T47D (cell line): Measurements from ENCODE around the gene HNF4A.
A peak's percentile ranks its signal among the peaks of the same experiment; 100 is the strongest.

Source experiments
- DNase-seq, 2 experiments: peaks; one replicate each; pipeline versions ENCODE4 v3.0.0 to v3.0.0-alpha.2; 2011 to 2012; ENCODE audit warnings: low read depth in 1 of 2, low spot score in 1 of 2
- JUND ChIP-seq: IDR thresholded peaks from 2 replicates; pipeline ENCODE4 v1.6.1; 2012; ENCODE audit warnings: low read depth
- in situ Hi-C: cut with HindIII; loops from 2 replicates; pipeline ENCODE4 v1.10.0; 2016; ENCODE audit warnings: low sequenced_read_pairs, low pct_unique_long_range_greater_than_20kb

Gene HNF4A

DNA sequence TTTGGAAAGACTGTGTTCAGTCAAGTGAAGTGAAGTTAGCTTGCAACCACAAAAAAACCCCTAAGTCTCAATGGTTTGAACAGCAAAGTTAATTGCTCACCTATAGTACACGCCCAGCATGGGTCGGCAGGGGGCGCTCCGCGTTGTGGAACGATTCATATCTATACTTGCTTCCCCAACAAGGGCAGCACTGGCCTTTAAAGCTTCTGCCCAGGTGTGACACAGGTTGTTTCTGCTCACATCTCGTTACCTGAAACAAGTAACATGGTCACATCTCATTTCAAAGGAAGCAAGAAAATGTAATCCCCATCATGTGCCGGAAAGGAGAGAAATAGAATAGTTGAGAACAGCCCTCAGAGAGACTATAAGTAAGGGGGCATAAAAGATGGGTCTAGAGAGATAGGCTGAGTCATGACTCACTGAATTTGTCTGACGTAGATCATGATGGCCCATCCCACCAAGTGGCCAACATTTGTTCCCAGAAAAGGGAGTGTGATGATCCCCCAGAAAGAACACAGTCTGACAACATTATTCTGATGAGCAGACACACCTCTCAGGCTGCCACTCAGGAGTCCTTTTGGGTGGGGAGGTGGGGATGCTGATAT is 29.0 kb downstream of the HNF4A start:
- peak in 1 of 2 experiments; percentile 77 for DNase-seq
- in situ Hi-C loops = no loop called here
- TF ChIP-seq JUND = no peak

DNA sequence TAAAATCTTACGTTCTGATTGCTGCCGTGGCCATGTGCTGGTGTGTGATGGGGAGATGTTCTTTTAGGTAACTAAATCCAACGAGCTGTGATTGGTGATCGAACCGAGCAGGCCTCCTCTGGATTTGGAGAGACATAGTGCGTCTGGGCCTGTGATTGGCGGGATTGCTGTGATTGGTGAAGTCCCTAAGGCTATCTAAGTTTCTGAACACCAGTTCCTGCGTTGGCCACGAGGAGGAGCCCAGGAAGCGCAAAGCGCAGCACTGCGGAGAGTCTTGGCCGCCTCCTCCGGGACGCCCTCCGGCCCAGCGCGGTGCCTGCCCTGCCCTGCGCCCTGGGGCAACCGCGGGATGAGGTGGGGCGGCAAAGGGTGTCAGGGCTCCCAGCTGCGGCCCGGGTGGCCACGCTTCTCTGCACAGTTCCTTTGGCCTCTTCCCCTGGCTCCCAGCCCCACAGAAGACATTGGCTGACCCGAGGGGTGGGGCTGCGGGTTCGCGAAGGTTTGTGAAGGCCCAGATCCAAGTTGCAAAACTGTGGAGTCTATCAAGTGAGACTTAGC is 33.0 kb downstream of the HNF4A start:
- DNase-seq = peak; percentile 60 to 80
- in situ Hi-C loops = no loop called here
- TF ChIP-seq JUND = no peak

DNA sequence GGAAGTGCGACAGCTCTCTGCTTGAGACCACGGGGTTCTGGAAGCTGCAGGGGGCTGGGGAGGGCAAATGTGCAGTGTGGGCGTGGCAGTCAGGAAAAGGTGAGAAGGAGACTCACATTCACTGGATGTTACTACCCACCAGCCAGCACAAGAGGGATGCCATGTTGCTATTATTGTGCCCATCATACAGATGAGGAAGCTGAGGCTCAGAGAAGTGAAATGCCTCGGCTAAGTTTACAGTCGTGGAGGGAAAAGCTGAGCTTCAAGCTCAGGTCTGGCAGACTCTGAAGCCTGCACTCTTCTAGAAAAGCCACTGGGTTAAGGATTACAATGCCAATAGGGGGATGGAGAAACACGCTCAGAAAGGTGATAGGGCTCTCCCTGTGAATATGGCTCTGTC is 34.4 kb downstream of the HNF4A start:
- TF ChIP-seq JUND = no peak
- in situ Hi-C loops = no loop called here
- no peak for DNase-seq

DNA sequence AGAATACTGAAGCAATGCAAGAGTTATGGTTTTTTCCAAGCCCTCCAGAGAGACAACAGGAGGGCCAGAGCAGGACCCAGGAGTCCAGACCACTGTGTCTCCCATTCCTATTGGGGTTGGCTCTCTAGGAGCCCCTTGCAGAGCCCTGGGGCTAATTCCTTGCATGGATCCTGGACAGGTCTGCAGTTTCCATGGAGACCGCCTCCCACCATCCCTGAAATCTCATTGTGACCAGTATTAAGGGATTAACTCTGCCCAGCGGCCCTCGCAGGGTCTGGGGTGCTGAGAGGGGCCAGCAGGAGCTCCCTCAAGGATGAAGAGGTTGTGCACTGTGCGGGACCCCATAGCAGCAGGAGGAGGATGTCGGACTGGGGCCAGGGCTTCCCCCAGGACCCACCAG is 34.8 kb downstream of the HNF4A start:
- TF ChIP-seq JUND = no peak
- DNase-seq = no peak
- in situ Hi-C loops = no loop called here

DNA sequence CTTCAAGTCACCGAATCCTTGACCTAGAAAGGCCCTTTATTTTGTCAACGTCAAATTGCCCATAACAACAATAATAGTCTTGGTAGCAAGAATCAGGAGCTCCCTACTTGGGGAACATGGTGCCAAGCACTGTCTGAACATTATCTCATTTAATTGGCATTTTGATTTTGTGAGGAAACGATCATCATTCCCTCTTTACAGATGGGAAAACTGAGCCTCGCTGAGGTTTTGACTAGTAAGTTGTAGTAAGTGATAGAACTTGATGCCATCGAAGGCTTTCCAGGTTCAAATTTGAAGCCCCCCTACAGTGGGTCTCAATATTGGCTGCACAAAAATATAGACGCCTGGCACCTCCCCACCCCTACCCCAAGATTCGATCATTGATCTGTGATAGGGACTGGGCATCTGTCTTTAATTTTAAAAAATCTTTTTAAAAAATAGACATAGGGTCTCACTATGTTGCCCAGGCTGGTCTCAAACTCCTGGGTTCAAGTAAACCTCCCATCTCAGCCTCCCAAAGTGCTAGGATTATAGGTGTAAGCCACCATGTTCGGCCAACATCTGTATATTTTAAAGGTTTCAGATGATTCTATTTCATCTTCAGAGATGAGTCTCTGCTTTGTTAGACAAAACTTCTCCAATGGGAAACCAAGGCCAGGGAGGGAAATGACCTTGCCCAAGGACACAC is 36.7 kb downstream of the HNF4A start:
- in situ Hi-C loops = no loop called here
- no peak for DNase-seq
- TF ChIP-seq JUND = no peak

DNA sequence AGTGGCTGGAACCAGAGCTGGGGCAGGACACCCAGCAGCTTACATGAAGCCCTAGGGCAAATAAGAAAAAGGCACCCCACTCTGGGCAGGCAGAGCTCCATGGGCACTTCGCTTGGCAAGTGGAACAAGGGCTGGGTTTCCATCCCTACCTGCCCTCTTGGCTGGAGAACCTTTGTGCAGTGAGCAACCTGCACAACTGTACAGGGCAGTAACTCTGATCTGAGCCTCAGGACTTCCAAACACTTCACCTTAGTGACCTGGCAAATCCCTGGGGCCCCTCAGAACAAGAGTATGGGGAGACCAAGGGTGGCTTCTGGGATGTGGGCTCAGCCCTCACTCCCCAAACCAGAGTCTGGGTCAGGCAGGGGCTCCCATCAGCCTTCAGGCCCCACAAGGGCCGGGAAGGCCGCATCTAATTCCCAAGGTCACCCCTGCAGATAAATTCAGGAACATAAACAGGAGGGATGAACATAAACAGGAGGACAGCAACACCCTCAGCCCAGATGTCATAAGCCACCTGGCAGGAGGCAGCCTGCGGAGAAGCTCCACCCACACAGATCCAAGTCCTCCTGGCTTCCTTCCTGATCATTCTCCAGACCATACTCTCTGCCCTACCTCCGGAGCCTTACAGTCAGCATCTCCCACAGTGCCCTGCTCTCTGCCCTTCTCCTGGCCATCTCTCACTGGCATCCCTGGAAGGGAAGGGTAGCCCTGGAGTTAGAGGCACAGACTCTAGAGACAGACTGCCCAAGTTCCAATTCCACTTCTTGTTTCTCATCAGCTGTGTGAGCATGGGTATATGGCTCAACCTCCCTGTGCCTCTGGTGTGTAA is 37.5 kb downstream of the HNF4A start:
- in situ Hi-C loops = no loop called here

DNA sequence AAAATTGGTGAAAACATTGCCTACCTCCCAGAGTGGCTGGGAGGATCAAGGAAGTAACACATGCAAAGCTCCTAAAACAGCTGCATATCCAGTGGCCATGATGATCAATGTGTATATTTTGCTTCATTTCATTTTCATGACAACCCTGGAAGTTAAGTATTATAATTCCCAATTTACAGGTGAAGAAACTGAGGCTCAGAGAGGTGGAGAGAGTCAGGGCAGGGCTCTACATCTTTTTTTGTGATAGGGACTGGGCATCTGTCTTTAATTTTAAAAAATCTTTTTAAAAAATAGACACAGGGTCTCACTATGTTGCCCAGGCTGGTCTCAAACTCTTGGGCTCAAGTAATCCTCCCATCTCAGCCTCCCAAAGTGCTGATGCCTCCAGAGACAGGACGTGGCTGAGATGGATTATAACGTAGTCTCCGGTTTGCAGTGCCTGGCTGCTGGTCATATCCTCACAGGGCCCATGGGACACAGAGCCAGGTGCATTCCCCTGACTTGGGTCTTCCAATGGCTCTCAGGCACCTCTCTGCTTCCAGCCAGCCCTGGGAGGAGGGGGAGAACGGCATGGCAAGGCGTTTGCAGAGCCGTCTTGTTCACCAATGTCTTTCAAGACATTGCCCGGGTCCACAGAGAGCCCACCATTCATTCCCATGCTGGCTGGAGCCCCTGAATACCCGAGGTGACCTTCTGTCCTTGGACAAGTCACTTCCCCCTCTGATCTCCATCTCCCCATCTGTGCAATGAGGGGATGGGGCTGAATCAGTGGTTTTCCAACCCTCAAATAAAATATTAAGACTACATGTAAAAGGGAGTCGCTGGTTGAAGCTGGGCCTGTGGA is 38.3 kb downstream of the HNF4A start:
- no peak for DNase-seq
- in situ Hi-C loops = no loop called here
- no peak for TF ChIP-seq JUND

More for the DNA sequence above, 37.5 kb downstream of the HNF4A start:
- TF ChIP-seq JUND = no peak
- no peak for DNase-seq

DNA sequence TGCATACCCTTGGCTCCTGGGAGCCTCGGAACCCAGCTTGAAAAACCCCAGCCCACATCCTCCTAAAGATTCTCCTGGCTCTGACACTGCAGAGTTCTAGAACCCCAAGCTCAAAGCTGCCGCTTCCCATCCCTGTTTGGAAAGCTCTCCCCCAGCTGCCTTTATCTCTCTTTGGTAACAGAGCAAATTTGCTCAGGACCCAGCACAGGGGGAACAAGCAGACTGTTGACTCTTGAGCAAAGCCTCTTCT is 38.9 kb downstream of the HNF4A start:
- in situ Hi-C loops = no loop called here

DNA sequence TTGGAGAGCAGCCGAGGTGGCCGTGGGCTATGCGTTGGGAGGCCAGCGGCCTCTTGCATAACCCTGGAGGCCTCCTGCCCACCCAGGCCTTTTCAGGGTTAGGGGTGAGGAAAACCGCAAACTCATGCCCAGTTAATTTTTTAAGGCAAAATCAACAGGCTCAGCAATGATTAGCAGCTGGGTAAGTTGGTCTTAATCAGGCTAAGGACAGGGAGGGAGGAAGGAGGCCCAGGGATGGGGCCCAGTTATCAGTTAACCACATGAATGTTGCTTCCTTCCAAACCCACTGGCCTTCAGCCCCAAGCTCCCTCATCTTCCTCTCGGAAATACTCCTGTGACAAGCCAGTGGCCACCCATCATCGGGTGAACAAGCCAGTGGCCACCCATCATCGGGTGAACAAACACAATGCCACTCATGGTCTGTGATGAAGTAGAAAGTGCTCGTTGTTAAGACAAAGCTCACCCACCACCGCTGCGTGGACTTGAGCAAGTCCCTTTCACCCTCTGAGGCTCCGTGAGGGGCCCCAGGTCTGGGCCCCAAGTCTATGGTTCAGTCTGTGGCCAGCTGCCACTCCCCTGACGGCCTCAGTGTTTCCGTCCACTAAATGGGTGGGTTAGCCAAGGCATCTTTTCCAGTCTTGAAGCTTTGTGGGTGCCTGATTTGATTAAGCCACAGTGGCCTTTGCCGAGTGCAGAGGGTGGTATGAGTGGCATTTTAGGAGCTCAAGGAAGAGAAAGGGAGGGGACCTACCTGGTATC is 39.4 kb downstream of the HNF4A start:
- no peak for DNase-seq
- in situ Hi-C loops = no loop called here
- TF ChIP-seq JUND = no peak

More for the DNA sequence above, 38.9 kb downstream of the HNF4A start:
- no peak for DNase-seq
- TF ChIP-seq JUND = no peak

DNA sequence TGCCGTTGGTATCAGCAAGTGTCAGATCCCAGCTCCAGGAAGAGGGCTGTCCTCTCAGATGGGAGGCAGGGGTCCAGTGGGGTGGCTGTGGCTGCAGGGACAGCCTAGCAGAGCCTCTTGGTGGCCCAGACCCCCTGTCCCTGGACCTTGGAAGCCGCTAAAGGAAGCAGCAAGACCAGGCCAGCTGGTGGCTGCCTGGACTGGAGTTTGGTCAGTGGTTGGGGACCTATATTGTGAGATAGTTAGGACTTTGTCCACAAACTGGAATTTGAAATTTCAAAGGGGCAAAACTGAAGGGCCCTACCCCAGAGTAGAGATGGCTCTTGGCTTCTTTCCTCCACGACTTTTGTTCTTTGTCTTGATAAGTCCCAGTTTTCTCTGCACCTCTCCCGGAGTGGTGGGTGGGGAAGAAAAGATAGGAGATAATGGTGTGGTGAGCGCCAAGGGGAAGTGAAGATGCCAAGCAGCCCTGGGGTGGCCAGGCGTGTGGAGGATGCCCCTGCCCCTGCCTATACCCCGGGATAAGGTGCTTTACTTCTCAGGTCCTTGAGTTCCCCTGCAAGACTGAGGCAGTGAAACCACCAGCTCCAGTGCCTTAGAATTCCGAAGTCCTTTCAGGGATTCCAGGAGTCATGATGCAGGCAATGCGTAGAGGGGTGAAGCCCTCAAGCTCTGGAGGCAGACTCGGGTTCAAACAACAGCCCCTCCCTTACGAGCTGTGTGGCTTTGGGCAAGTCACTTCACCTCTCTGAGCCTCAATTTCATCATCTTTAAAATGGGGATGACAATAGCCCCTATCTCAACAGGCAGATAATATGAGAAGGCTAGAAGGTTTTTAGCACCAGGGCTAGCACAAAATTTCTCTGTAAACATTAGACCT is 40.2 kb downstream of the HNF4A start:
- in situ Hi-C loops = no loop called here
- DNase-seq = no peak
- TF ChIP-seq JUND = no peak

DNA sequence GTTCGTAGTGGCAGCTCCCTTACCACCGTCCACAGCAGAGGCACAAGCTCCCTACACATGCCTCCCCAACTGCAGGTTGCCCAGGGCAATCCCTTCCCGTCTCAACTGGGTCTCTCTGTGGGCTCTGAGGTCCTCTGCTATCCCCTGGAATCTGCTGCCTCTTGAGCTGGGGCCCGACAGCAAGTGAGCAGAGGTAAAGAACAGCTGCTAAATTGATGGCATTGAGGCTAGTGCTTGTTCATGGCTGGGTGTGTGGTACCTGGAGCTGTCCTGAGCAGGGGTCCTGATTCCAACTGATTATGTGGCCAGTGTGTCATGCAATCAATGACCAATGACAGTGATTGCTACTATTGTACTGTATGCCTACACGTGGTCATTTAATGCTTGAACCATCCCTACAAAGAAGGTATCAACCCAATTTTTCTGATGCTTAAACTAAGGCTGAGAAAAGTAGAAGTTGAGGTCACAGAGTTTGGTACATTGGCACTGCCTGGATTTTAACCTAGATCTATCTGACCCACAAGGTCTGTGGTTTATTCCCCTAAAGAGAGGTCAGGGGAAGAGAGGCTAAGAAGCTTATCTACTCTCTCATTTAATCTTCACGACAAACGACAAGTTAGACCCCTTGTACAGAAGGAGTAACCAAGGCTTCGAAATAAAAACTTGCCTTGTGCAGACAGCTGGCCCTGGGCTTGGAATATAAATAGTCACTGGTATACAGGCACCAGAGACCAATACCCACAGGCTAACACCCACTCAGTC is 41.1 kb downstream of the HNF4A start:
- DNase-seq = no peak

More for the DNA sequence above, 41.1 kb downstream of the HNF4A start:
- in situ Hi-C loops = no loop called here
- no peak for TF ChIP-seq JUND
